Neural cell (in vitro differentiated cells): ENCODE data around the gene PRPF4. TPM values are rescaled to one million over a fixed set of nuclear protein-coding genes. Genes with fewer than 3 reads are reported as not detected.
"Not testable (repeated sequence)": the region's sequence is repeated elsewhere in the genome, so short reads cannot be mapped to it uniquely, and the experiment has no call there.

Source experiments
- H2AFZ ChIP-seq: fragments of 200-600, 300-800 bp; sonication (generic), shearing (Covaris generic); 2 replicates; pipeline ENCODE4 v1.6.0; 2014; ENCODE audit warnings: low read depth, mild to moderate bottlenecking, antibody characterized with exemption, low read length, moderate library complexity
- H3F3A ChIP-seq: fragments of 200-600 bp; shearing (Covaris generic); 2 replicates; pipeline ENCODE4 v1.6.1; 2016; ENCODE audit warnings: mild to moderate bottlenecking, moderate library complexity, mixed read lengths, antibody characterized with exemption, low read length; ENCODE audit not compliant: insufficient read depth, poor library complexity, severe bottlenecking
- H3K27ac ChIP-seq: fragments of 200-600, 300-800 bp; sonication (generic), shearing (Covaris generic); 2 replicates; pipeline ENCODE4 v1.5.1; 2014; ENCODE audit warnings: mild to moderate bottlenecking, low read length, moderate library complexity
- H3K27me3 ChIP-seq: fragments of 300-800, 200-600 bp; sonication (generic), shearing (Covaris generic); 2 replicates; pipeline ENCODE4 v1.6.0; 2014; ENCODE audit warnings: mild to moderate bottlenecking, low read depth, low read length, moderate library complexity; ENCODE audit not compliant: insufficient read depth
- H3K36me3 ChIP-seq: fragments of 300-800, 200-600 bp; sonication (generic), shearing (Covaris generic); 2 replicates; pipeline ENCODE4 v1.5.1; 2014; ENCODE audit warnings: mild to moderate bottlenecking, antibody characterized with exemption, low read length, moderate library complexity; ENCODE audit not compliant: insufficient read depth
- H3K4me2 ChIP-seq: fragments of 300-800, 200-600 bp; sonication (generic), shearing (Covaris generic); 2 replicates; pipeline ENCODE4 v1.6.0; 2014; ENCODE audit warnings: mild to moderate bottlenecking, low read length
- H3K4me3 ChIP-seq: fragments of 300-800, 200-600 bp; sonication (generic), shearing (Covaris generic); 2 replicates; pipeline ENCODE4 v1.5.1; 2014; ENCODE audit warnings: mild to moderate bottlenecking, low read length, moderate library complexity
- H3K79me2 ChIP-seq: fragments of 200-600 bp; shearing (Covaris generic); replicated peaks from 2 replicates; pipeline ENCODE4 v1.6.0; 2014; ENCODE audit warnings: mild to moderate bottlenecking, low read length, moderate library complexity; ENCODE audit not compliant: insufficient read depth
- H3K9ac ChIP-seq: fragments of 300-800, 200-600 bp; sonication (generic), shearing (Covaris generic); 2 replicates; pipeline ENCODE4 v1.6.1; 2016; ENCODE audit warnings: mild to moderate bottlenecking, low read length, mixed read lengths
- H3K9me2 ChIP-seq: fragments of 200-600 bp; shearing (Covaris generic); 2 replicates; pipeline ENCODE4 v1.6.1; 2016; ENCODE audit warnings: mild to moderate bottlenecking, low read length, mixed read lengths; ENCODE audit not compliant: insufficient read depth
- H3K9me3 ChIP-seq: fragments of 200-600, 300-800 bp; sonication (generic), shearing (Covaris generic); 2 replicates; pipeline ENCODE4 v1.6.1; 2016; ENCODE audit warnings: mild to moderate bottlenecking, mixed run types, low read length, moderate library complexity, mixed read lengths
- H4K20me1 ChIP-seq: fragments of 200-600 bp; shearing (Covaris generic); 2 replicates; pipeline ENCODE4 v1.6.1; 2016; ENCODE audit warnings: mild to moderate bottlenecking, mixed run types; ENCODE audit not compliant: insufficient read depth
- EP300 ChIP-seq: fragments of 450-650 bp; conservative IDR thresholded peaks from 2 replicates; pipeline ENCODE4 v1.6.1; 2014; ENCODE audit warnings: antibody characterized with exemption, mild to moderate bottlenecking, moderate library complexity; ENCODE audit not compliant: poor library complexity, severe bottlenecking
- EZH2 ChIP-seq: fragments of 200-600, 300-800 bp; shearing (Covaris generic), sonication (generic); IDR thresholded peaks from 2 replicates; pipeline ENCODE4 v1.6.1; 2014; ENCODE audit warnings: antibody characterized with exemption, low read length, borderline replicate concordance, mild to moderate bottlenecking; ENCODE audit not compliant: insufficient read depth, poor library complexity, severe bottlenecking
- MXI1 ChIP-seq: fragments of 450-650 bp; conservative IDR thresholded peaks from 2 replicates; pipeline ENCODE4 v1.6.1; 2014; ENCODE audit warnings: antibody characterized with exemption, mild to moderate bottlenecking; ENCODE audit not compliant: poor library complexity, severe bottlenecking
- POLR2AphosphoS5 ChIP-seq: IDR thresholded peaks from 2 replicates; pipeline ENCODE4 v1.6.1; 2012
- RAD21 ChIP-seq: fragments of 450-650 bp; conservative IDR thresholded peaks from 2 replicates; pipeline ENCODE4 v1.6.1; 2014; ENCODE audit warnings: antibody characterized with exemption, mild to moderate bottlenecking, moderate library complexity
- SMC3 ChIP-seq: fragments of 450-650 bp; conservative IDR thresholded peaks from 2 replicates; pipeline ENCODE4 v1.6.1; 2014; ENCODE audit warnings: antibody characterized with exemption, mild to moderate bottlenecking, moderate library complexity; ENCODE audit not compliant: poor library complexity
- TAF1 ChIP-seq: IDR thresholded peaks from 2 replicates; pipeline ENCODE4 v1.6.1; 2012; ENCODE audit warnings: low read depth
- polyA plus RNA-seq: library from polyadenylated mRNA; depleted of rRNA; stranded (reverse); fragments of >200 nt; gene quantifications from 2 replicates; pipeline ENCODE4 v1.2.3, GENCODE V29; 2014
- TF ChIP-seq, protein P1 (sequence below): IDR thresholded peaks from 2 replicates; pipeline ENCODE4 v1.6.1; 2012; ENCODE audit warnings: borderline replicate concordance
- TF ChIP-seq, protein P2 (sequence below): fragments of 450-650 bp; IDR thresholded peaks from 2 replicates; pipeline ENCODE4 v1.5.1; 2014; ENCODE audit warnings: antibody characterized with exemption, mild to moderate bottlenecking, moderate library complexity; ENCODE audit not compliant: poor library complexity, severe bottlenecking

PRPF4 gene
- polyA plus RNA-seq, 1 donor from 2014 or later = 27.4 TPM

DNA sequence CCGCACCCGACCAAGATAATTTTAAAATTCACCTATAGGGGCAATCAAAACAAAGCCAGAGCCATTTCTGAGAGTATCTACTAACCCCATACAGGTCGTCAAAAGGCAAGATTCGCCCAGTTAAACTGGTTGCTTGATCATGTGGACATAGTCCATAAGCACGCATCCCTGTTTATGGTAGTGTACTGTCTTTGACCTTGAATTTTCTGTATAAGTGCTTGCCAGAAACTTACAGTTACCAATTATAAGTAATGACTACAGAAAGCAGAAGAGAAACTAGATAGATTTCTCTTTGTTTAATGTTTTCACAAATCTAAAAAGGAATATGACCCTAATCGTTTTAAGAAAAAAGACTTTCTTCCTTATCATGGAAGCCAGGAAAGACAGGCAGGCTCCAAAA, 28.5 kb upstream of the PRPF4 start:
- Histone ChIP-seq H3K4me2 (no peak overlapping the region), H3K9me3 (no peaks in the 10 kb centered on the region), H3K79me2 (no peaks in the 10 kb centered on the region), H3K27ac (no peak overlapping the region), H3K9ac (no peak overlapping the region), H3K36me3 (no peaks in the 10 kb centered on the region), H3K27me3 (no peaks in the 10 kb centered on the region), H3K9me2 (no peaks in the 10 kb centered on the region), H3F3A (no peaks in the 10 kb centered on the region), H3K4me3 (no peak overlapping the region), H4K20me1 (no peaks in the 10 kb centered on the region), H2AFZ (no peak overlapping the region)
- TF ChIP-seq SMC3 (no peak), RAD21 (no peak), POLR2AphosphoS5 (no peak), MXI1 (no peak), EZH2 (no peak), TAF1 (no peak), EP300 (no peak)
- TF ChIP-seq, protein P1, sequence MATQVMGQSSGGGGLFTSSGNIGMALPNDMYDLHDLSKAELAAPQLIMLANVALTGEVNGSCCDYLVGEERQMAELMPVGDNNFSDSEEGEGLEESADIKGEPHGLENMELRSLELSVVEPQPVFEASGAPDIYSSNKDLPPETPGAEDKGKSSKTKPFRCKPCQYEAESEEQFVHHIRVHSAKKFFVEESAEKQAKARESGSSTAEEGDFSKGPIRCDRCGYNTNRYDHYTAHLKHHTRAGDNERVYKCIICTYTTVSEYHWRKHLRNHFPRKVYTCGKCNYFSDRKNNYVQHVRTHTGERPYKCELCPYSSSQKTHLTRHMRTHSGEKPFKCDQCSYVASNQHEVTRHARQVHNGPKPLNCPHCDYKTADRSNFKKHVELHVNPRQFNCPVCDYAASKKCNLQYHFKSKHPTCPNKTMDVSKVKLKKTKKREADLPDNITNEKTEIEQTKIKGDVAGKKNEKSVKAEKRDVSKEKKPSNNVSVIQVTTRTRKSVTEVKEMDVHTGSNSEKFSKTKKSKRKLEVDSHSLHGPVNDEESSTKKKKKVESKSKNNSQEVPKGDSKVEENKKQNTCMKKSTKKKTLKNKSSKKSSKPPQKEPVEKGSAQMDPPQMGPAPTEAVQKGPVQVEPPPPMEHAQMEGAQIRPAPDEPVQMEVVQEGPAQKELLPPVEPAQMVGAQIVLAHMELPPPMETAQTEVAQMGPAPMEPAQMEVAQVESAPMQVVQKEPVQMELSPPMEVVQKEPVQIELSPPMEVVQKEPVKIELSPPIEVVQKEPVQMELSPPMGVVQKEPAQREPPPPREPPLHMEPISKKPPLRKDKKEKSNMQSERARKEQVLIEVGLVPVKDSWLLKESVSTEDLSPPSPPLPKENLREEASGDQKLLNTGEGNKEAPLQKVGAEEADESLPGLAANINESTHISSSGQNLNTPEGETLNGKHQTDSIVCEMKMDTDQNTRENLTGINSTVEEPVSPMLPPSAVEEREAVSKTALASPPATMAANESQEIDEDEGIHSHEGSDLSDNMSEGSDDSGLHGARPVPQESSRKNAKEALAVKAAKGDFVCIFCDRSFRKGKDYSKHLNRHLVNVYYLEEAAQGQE = no peak
- TF ChIP-seq, protein P2, sequence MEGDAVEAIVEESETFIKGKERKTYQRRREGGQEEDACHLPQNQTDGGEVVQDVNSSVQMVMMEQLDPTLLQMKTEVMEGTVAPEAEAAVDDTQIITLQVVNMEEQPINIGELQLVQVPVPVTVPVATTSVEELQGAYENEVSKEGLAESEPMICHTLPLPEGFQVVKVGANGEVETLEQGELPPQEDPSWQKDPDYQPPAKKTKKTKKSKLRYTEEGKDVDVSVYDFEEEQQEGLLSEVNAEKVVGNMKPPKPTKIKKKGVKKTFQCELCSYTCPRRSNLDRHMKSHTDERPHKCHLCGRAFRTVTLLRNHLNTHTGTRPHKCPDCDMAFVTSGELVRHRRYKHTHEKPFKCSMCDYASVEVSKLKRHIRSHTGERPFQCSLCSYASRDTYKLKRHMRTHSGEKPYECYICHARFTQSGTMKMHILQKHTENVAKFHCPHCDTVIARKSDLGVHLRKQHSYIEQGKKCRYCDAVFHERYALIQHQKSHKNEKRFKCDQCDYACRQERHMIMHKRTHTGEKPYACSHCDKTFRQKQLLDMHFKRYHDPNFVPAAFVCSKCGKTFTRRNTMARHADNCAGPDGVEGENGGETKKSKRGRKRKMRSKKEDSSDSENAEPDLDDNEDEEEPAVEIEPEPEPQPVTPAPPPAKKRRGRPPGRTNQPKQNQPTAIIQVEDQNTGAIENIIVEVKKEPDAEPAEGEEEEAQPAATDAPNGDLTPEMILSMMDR = no peak

DNA sequence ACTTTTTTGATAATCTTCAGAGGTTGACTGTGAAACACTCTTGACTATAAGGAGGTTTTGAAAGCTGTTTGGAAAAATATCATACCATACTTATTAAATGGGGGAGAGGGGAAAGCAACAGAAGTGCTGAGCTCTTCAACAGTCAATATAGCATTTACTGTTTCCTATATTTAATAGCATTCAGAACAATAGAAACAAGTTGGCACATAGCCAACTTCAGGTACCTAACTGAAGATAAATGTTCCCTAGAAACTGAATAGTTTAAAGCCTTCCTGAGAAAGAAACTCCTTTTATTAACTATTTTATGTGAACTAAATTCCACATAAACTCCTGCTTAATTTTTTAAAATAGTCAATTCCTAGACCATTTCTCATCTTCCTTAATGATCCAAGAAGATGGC, 27.8 kb upstream of the PRPF4 start:
- Histone ChIP-seq H3K4me3 (no peak overlapping the region), H3K27ac (no peak overlapping the region), H3F3A (no peaks in the 10 kb centered on the region), H3K9me3 (no peaks in the 10 kb centered on the region), H2AFZ (no peak overlapping the region), H4K20me1 (no peaks in the 10 kb centered on the region), H3K9ac (no peak overlapping the region), H3K4me2 (no peak overlapping the region), H3K79me2 (no peaks in the 10 kb centered on the region), H3K9me2 (no peaks in the 10 kb centered on the region), H3K27me3 (no peaks in the 10 kb centered on the region), H3K36me3 (no peaks in the 10 kb centered on the region)
- TF ChIP-seq RAD21 (no peak), TAF1 (no peak), EZH2 (no peak), MXI1 (no peak), SMC3 (no peak), POLR2AphosphoS5 (no peak), EP300 (no peak)
- TF ChIP-seq, protein P2 = no peak
- TF ChIP-seq, protein P1 = no peak

DNA sequence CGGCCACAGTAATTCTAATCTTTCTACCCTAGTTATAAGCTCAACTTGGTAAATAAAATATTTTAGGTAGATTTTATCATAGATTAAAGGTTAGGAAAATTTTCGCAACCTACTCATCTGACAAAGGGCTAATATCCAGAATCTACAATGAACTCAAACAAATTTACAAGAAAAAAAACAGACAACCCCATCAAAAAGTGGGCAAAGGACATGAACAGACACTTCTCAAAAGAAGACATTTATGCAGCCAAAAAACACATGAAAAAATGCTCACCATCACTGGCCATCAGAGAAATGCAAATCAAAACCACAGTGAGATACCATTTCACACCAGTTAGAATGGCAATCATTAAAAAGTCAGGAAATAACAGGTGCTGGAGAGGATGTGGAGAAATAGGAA, 25.8 kb upstream of the PRPF4 start:
- not testable (repeated sequence) for H3K9me2 ChIP-seq, H3K4me3 ChIP-seq, H3K9me3 ChIP-seq, H3K27me3 ChIP-seq, H3K79me2 ChIP-seq, H3K27ac ChIP-seq, H3K4me2 ChIP-seq, H3K9ac ChIP-seq, H3K36me3 ChIP-seq, H2AFZ ChIP-seq, H3F3A ChIP-seq, H4K20me1 ChIP-seq
